HFFc6 (cell line): ENCODE data around the gene BTNL2. TPM values are rescaled to one million over a fixed set of nuclear protein-coding genes. Genes with fewer than 3 reads are reported as not detected.
A peak's percentile ranks its signal among the peaks of the same experiment; 100 is the strongest.

Experiments
- DNase-seq: peaks from one replicate; pipeline ENCODE4 v3.0.0-alpha.2; 2018
- H3K27ac Mint-ChIP-seq: 2 replicates; pipeline ENCODE4 v1.8.0; 2020; ENCODE audit warnings: mild to moderate bottlenecking, mixed read lengths
- H3K27me3 Mint-ChIP-seq: 2 replicates; pipeline ENCODE4 v1.8.0; 2021; ENCODE audit warnings: mild to moderate bottlenecking, moderate library complexity, mixed read lengths; ENCODE audit not compliant: insufficient read depth
- H3K36me3 Mint-ChIP-seq: 2 replicates; pipeline ENCODE4 v1.8.0; 2021; ENCODE audit warnings: low read depth, mixed read lengths
- H3K4me1 Mint-ChIP-seq: 2 replicates; pipeline ENCODE4 v1.8.0; 2020; ENCODE audit warnings: low read depth, mixed read lengths
- H3K4me3 Mint-ChIP-seq: 2 replicates; pipeline ENCODE4 v1.8.0; 2020; ENCODE audit warnings: mild to moderate bottlenecking, moderate library complexity, mixed read lengths
- H3K9me3 Mint-ChIP-seq: 2 replicates; pipeline ENCODE4 v1.8.0; 2020; ENCODE audit warnings: mild to moderate bottlenecking, mixed read lengths
- total RNA-seq, 6 experiments: library from RNA; stranded (reverse); fragmentation: NEBNext Ultra II Directional; extraction: Animal tissue kit (Norgen Biotek cat#: 25700); gene quantifications; 2 replicates in 1 of 6; 3 replicates in 5 of 6; pipeline ENCODE4 v1.2.3, GENCODE V29; 2021
- TF ChIP-seq, protein P1 (sequence below): fragments of 200-600 bp; sonication (generic); IDR thresholded peaks from 2 replicates; pipeline ENCODE4 v1.5.0; 2021; ENCODE audit warnings: antibody characterized with exemption, mild to moderate bottlenecking

BTNL2 gene
- total RNA-seq, 6 experiments from 2014 or later: not detected

- TF ChIP-seq, protein P1, sequence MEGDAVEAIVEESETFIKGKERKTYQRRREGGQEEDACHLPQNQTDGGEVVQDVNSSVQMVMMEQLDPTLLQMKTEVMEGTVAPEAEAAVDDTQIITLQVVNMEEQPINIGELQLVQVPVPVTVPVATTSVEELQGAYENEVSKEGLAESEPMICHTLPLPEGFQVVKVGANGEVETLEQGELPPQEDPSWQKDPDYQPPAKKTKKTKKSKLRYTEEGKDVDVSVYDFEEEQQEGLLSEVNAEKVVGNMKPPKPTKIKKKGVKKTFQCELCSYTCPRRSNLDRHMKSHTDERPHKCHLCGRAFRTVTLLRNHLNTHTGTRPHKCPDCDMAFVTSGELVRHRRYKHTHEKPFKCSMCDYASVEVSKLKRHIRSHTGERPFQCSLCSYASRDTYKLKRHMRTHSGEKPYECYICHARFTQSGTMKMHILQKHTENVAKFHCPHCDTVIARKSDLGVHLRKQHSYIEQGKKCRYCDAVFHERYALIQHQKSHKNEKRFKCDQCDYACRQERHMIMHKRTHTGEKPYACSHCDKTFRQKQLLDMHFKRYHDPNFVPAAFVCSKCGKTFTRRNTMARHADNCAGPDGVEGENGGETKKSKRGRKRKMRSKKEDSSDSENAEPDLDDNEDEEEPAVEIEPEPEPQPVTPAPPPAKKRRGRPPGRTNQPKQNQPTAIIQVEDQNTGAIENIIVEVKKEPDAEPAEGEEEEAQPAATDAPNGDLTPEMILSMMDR: peak; percentile 98
- Mint-ChIP-seq H3K27me3 (peaks cover 27% of the 10 kb centered on the region), H3K27ac (no peak overlapping the region), H3K4me3 (no peak overlapping the region), H3K4me1 (peaks cover 10% of the 10 kb centered on the region), H3K36me3 (no peaks in the 10 kb centered on the region), H3K9me3 (no peaks in the 10 kb centered on the region)
- peak; percentile 52 for DNase-seq
Measured at GRCh38 chr6:32413427-32414047, 6.6 kb upstream of the BTNL2 start.

DNA sequence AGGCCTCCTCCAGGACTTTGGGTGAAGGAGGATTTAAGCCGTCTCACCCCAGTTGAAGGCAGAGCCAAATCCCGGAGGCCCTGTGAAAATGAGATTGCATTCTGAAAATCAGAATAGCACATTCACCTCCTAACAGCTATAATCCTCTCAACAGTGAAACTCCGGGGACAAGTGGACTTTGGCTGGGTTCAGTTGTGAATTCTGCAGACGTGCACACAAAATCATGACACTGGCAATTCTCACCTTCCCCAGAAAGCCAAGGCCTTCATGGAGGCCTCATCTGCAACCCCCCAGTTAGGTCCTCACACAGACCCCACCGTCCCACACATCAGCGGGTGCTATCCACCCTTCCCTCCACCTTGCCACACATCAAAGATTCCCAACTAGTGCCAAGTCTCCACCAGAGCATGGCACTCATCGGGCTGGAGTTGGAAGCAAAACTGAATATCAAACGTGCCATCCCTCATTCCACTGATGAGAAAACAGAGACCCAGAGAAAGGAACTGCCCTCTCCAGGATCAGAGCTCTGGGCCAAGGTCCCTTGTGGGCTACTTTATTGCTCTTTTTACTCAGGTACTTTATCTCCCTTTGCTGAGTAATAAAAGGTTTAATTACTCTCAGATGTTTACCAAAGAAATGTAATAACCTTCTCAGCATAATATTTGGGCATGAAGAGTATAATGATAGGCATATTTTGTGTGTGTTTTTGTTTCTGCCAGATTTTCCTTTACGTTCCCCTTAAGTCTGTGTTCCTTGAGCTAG is 4.8 kb upstream of the BTNL2 start:
- H3K27ac Mint-ChIP-seq: no peak overlapping the region
- no peak overlapping the region for H3K4me3 Mint-ChIP-seq
- H3K4me1 Mint-ChIP-seq: peaks cover 10% of the 10 kb centered on the region
- H3K27me3 Mint-ChIP-seq: peaks cover 28% of the 10 kb centered on the region
- H3K36me3 Mint-ChIP-seq: no peaks in the 10 kb centered on the region
- H3K9me3 Mint-ChIP-seq: no peaks in the 10 kb centered on the region
- no peak for DNase-seq
- TF ChIP-seq, protein P1: no peak

GRCh38 chr6:32410906-32411305 is 3.9 kb upstream of the BTNL2 start:
- Mint-ChIP-seq H3K4me1 (peaks cover 6% of the 10 kb centered on the region), H3K9me3 (no peaks in the 10 kb centered on the region), H3K27ac (no peak overlapping the region), H3K36me3 (no peaks in the 10 kb centered on the region), H3K27me3 (peaks cover 32% of the 10 kb centered on the region), H3K4me3 (no peak overlapping the region)
- TF ChIP-seq, protein P1: no peak
- DNase-seq: no peak

- H3K4me1 Mint-ChIP-seq: no peaks in the 10 kb centered on the region
- no peak overlapping the region for H3K4me3 Mint-ChIP-seq
Measured at GRCh38 chr6:32406197-32406596, 784 bp downstream of the BTNL2 start.

DNA sequence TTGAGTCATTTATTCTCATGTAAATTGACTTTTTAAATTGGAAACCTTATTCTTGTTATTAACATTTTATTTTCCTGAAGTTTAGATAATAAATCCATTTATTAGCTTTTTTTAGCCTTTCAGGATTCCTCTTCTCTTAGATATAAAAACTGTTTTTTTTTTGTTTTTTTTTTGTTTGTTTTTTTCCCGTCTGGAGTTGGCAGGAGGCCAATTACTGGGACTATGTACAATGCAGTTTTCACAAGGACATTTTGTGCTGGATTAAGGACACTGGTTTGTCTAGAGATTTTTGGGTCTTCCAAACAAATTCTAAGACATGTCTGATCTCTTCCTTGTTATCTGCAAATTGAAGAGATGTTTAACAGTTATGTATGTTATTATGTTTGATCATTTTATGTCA is 1.3 kb downstream of the BTNL2 start:
- Mint-ChIP-seq H3K4me1 (no peaks in the 10 kb centered on the region), H3K36me3 (no peaks in the 10 kb centered on the region), H3K4me3 (no peak overlapping the region), H3K27me3 (peaks cover 27% of the 10 kb centered on the region), H3K9me3 (no peaks in the 10 kb centered on the region), H3K27ac (no peak overlapping the region)
- no peak for DNase-seq
- TF ChIP-seq, protein P1: no peak

More at GRCh38 chr6:32406197-32406596, 784 bp downstream of the BTNL2 start:
- Mint-ChIP-seq H3K27me3 (peaks cover 30% of the 10 kb centered on the region), H3K27ac (no peak overlapping the region), H3K36me3 (no peaks in the 10 kb centered on the region), H3K9me3 (no peaks in the 10 kb centered on the region)
- TF ChIP-seq, protein P1: no peak
- no peak for DNase-seq
